DND-41 (cell line): ENCODE results near the gene PDIA5.

Source experiments
- ATAC-seq: fragments of 200-7000 bp; cut with Tn5 transposase; 3 replicates; pipeline ENCODE4 v1.9.1; 2021; ENCODE audit warnings: low read depth; ENCODE audit not compliant: insufficient read depth
- DNase-seq: peaks from one replicate; pipeline ENCODE4 v3.0.0-alpha.2; 2020
- H2AFZ ChIP-seq: 2 replicates; pipeline ENCODE4 v1.6.0; 2012; ENCODE audit warnings: low read depth, low read length
- H3K27ac ChIP-seq: 2 replicates; pipeline ENCODE4 v1.5.1; 2012; ENCODE audit warnings: low read length, inconsistent platforms
- H3K27me3 ChIP-seq: fragments of 200-600 bp; sonication (generic); 2 replicates; pipeline ENCODE4 v1.6.0; 2012; ENCODE audit warnings: low read length, mild to moderate bottlenecking, inconsistent platforms; ENCODE audit not compliant: insufficient read depth, poor library complexity
- H3K36me3 ChIP-seq: 2 replicates; pipeline ENCODE4 v1.5.1; 2012; ENCODE audit warnings: low read length, inconsistent platforms; ENCODE audit not compliant: insufficient read depth
- H3K4me1 ChIP-seq: 2 replicates; pipeline ENCODE4 v1.5.1; 2012; ENCODE audit warnings: mild to moderate bottlenecking, low read length; ENCODE audit not compliant: insufficient read depth
- H3K4me2 ChIP-seq: 2 replicates; pipeline ENCODE4 v1.6.0; 2012; ENCODE audit warnings: mild to moderate bottlenecking, moderate library complexity, low read length, inconsistent platforms; ENCODE audit not compliant: insufficient read depth
- H3K4me3 ChIP-seq, 2 experiments: fragments of 200-600 bp in 1 of 2; shearing (Covaris generic) in 1 of 2; 2 replicates each; pipeline ENCODE4 v1.5.1; 2012 to 2016; ENCODE audit warnings: inconsistent platforms in 2 of 2, low read length in 2 of 2, mild to moderate bottlenecking in 2 of 2, low read depth in 1 of 2, moderate library complexity in 1 of 2
- H3K79me2 ChIP-seq: 2 replicates; pipeline ENCODE4 v1.6.0; 2012; ENCODE audit warnings: low read length, inconsistent platforms; ENCODE audit not compliant: insufficient read depth
- H3K9ac ChIP-seq: 2 replicates; pipeline ENCODE4 v1.6.0; 2012; ENCODE audit warnings: low read depth, mild to moderate bottlenecking, inconsistent platforms, low read length, moderate library complexity
- H3K9me3 ChIP-seq: 2 replicates; pipeline ENCODE4 v1.5.1; 2012; ENCODE audit warnings: low read length, moderate library complexity, mild to moderate bottlenecking, inconsistent platforms; ENCODE audit not compliant: insufficient read depth, severe bottlenecking
- H4K20me1 ChIP-seq: 2 replicates; pipeline ENCODE4 v1.6.0; 2012; ENCODE audit warnings: low read length; ENCODE audit not compliant: insufficient read depth
- EZH2 ChIP-seq: IDR thresholded peaks from 3 replicates; pipeline ENCODE4 v1.6.1; 2012; ENCODE audit warnings: borderline replicate concordance, low read depth, mild to moderate bottlenecking, moderate library complexity, low read length, inconsistent platforms; ENCODE audit not compliant: severe bottlenecking
- TF ChIP-seq, protein P1 (sequence below): IDR thresholded peaks from 2 replicates; pipeline ENCODE4 v1.5.1; 2012; ENCODE audit warnings: borderline replicate concordance, low read length, moderate library complexity, mild to moderate bottlenecking; ENCODE audit not compliant: poor library complexity, severe bottlenecking; ENCODE audit errors: extremely low read depth

PDIA5 gene

GRCh38 chr3:123138839-123139444, 72.1 kb downstream of the PDIA5 start:
- H3K79me2 ChIP-seq = no peaks in the 10 kb centered on the region
- no peaks in the 10 kb centered on the region for H3K4me1 ChIP-seq
- H3K4me2 ChIP-seq = no peak overlapping the region
- H3K36me3 ChIP-seq = peaks cover 20% of the 10 kb centered on the region
- no peak overlapping the region for H3K27ac ChIP-seq
- DNase-seq (no peak), ATAC-seq (no peak)
- no peak overlapping the region for H2AFZ ChIP-seq
- H3K9ac ChIP-seq = no peak overlapping the region
- H4K20me1 ChIP-seq = no peaks in the 10 kb centered on the region
- H3K4me3 ChIP-seq = no peak overlapping the region
- no peak for TF ChIP-seq EZH2
- TF ChIP-seq, protein P1, sequence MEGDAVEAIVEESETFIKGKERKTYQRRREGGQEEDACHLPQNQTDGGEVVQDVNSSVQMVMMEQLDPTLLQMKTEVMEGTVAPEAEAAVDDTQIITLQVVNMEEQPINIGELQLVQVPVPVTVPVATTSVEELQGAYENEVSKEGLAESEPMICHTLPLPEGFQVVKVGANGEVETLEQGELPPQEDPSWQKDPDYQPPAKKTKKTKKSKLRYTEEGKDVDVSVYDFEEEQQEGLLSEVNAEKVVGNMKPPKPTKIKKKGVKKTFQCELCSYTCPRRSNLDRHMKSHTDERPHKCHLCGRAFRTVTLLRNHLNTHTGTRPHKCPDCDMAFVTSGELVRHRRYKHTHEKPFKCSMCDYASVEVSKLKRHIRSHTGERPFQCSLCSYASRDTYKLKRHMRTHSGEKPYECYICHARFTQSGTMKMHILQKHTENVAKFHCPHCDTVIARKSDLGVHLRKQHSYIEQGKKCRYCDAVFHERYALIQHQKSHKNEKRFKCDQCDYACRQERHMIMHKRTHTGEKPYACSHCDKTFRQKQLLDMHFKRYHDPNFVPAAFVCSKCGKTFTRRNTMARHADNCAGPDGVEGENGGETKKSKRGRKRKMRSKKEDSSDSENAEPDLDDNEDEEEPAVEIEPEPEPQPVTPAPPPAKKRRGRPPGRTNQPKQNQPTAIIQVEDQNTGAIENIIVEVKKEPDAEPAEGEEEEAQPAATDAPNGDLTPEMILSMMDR = no peak
- H3K9me3 ChIP-seq = no peaks in the 10 kb centered on the region
- H3K27me3 ChIP-seq = no peaks in the 10 kb centered on the region

DNA sequence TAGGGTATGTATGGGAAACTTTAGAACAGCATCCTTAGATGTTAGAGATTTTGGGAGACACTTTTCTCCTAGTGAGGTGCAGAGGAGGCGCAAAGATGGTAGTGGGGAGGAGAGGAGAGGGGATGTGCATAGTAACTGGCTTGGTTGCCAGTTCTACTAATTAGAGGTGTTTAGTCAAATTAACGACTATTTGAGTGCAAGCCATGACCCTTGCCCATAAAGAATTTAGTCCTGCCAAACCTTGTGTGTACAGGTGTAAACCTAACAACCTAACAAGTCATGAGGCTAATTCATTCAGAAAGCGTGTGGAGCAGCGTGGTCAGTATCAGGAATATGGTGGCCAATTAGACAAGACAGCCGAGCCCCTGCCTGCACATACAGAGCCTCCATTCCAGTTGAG, 72.7 kb downstream of the PDIA5 start:
- H3K79me2 ChIP-seq = no peaks in the 10 kb centered on the region
- TF ChIP-seq EZH2 = no peak
- TF ChIP-seq, protein P1 = no peak
- no peaks in the 10 kb centered on the region for H3K4me1 ChIP-seq
- H2AFZ ChIP-seq = no peak overlapping the region
- no peak overlapping the region for H3K4me3 ChIP-seq
- H3K4me2 ChIP-seq = no peak overlapping the region
- H3K36me3 ChIP-seq = peaks cover 17% of the 10 kb centered on the region
- ATAC-seq (no peak), DNase-seq (no peak)
- no peak overlapping the region for H3K9ac ChIP-seq
- H3K9me3 ChIP-seq = no peaks in the 10 kb centered on the region
- no peak overlapping the region for H3K27ac ChIP-seq
- no peaks in the 10 kb centered on the region for H3K27me3 ChIP-seq
- H4K20me1 ChIP-seq = no peaks in the 10 kb centered on the region

DNA sequence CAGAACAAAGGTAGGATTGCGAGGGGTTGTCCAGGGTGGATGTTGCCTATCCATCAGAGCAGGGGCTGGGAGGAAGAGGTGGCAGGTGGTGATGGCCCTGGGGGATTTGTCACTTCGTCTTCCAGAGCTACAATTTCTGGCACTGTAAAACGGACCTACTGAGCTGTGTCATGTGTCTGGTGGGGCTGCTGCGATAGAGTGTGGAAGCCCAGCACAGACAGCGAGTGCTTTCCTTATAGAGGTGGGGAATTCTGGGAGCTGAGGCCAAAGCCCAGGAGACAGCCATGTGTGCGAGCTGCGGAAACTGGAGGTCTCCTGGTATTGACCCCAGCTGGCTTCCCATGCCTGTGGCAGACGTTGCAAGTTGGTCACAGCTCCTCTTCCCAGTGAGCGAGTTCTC, 73.7 kb downstream of the PDIA5 start:
- no peak overlapping the region for H3K4me3 ChIP-seq
- no peaks in the 10 kb centered on the region; the same call in 1 of the 2 replicates for H4K20me1 ChIP-seq
- H3K4me1 ChIP-seq = no peaks in the 10 kb centered on the region
- ATAC-seq = no peak
- TF ChIP-seq, protein P1 = no peak
- TF ChIP-seq EZH2 = no peak
- no peak overlapping the region for H2AFZ ChIP-seq
- no peak overlapping the region for H3K4me2 ChIP-seq
- no peaks in the 10 kb centered on the region for H3K9me3 ChIP-seq
- no peaks in the 10 kb centered on the region for H3K27me3 ChIP-seq
- no peak overlapping the region for H3K9ac ChIP-seq
- H3K79me2 ChIP-seq = no peaks in the 10 kb centered on the region
- no peak overlapping the region for H3K27ac ChIP-seq
- peaks cover 19% of the 10 kb centered on the region for H3K36me3 ChIP-seq
- no peak for DNase-seq
